COLO668 (cell line): ENCODE data around the gene HS3ST5.
"Not testable (repeated sequence)": the region's sequence is repeated elsewhere in the genome, so short reads cannot be mapped to it uniquely, and the experiment has no call there.

ENCODE experiments used
- DNase-seq: peaks from one replicate; lab custom pipeline; 2025; ENCODE audit not compliant: unreplicated experiment; lab: John Stamatoyannopoulos, UW

Gene HS3ST5

GRCh38 chr6:114280239-114280982 is 62.4 kb downstream of the HS3ST5 start:
- DNase-seq = no peak

- DNase-seq = no peak
Observed at GRCh38 chr6:114277220-114277619, 65.6 kb downstream of the HS3ST5 start.

- no peak for DNase-seq
Observed at GRCh38 chr6:114276783-114277182, 66.0 kb downstream of the HS3ST5 start.

GRCh38 chr6:114274836-114275235 is 68.0 kb downstream of the HS3ST5 start:
- no peak for DNase-seq

- no peak for DNase-seq
Observed at GRCh38 chr6:114272582-114272981, 70.2 kb downstream of the HS3ST5 start.

- DNase-seq = no peak
Observed at GRCh38 chr6:114271405-114271804, 71.4 kb downstream of the HS3ST5 start.

GRCh38 chr6:114267897-114268296 is 74.9 kb downstream of the HS3ST5 start:
- DNase-seq = no peak

GRCh38 chr6:114260810-114261209 is 82.0 kb downstream of the HS3ST5 start:
- no peak for DNase-seq

- no peak for DNase-seq
Observed at GRCh38 chr6:114258376-114258775, 84.4 kb downstream of the HS3ST5 start.

- no peak for DNase-seq
Observed at GRCh38 chr6:114253431-114253830, 89.4 kb downstream of the HS3ST5 start.

GRCh38 chr6:114249522-114249921 is 93.3 kb downstream of the HS3ST5 start:
- no peak for DNase-seq

GRCh38 chr6:114247101-114247500 is 95.7 kb downstream of the HS3ST5 start:
- no peak for DNase-seq

GRCh38 chr6:114240796-114241195 is 102.0 kb downstream of the HS3ST5 start:
- DNase-seq = no peak

- DNase-seq = no peak
Observed at GRCh38 chr6:114228675-114229074, 114.1 kb downstream of the HS3ST5 start.

- no peak for DNase-seq
Observed at GRCh38 chr6:114227944-114228468, 114.8 kb downstream of the HS3ST5 start.

GRCh38 chr6:114220241-114220640 is 122.6 kb downstream of the HS3ST5 start:
- no peak for DNase-seq

GRCh38 chr6:114218437-114219340 is 124.1 kb downstream of the HS3ST5 start:
- no peak for DNase-seq

GRCh38 chr6:114217996-114218395 is 124.8 kb downstream of the HS3ST5 start:
- DNase-seq = not testable (repeated sequence)

- no peak for DNase-seq
Observed at GRCh38 chr6:114216789-114217467, 125.9 kb downstream of the HS3ST5 start.

GRCh38 chr6:114210467-114210866 is 132.4 kb downstream of the HS3ST5 start:
- DNase-seq = no peak

GRCh38 chr6:114203460-114203859 is 139.4 kb downstream of the HS3ST5 start:
- DNase-seq = no peak
